IPS-NIHi11 (cell line): ENCODE measurements around the gene NECAP2.
"Not testable (repeated sequence)": the region's sequence is repeated elsewhere in the genome, so short reads cannot be mapped to it uniquely, and the experiment has no call there.

Experiments
- DNase-seq: peaks from one replicate; pipeline ENCODE4 v3.0.0; 2012; ENCODE audit warnings: mixed read lengths, low spot score

The NECAP2 gene

GRCh38 chr1:16498573-16499413 is 58.3 kb downstream of the NECAP2 start:
- peak; percentile 98 for DNase-seq

GRCh38 chr1:16500466-16500865 is 59.9 kb downstream of the NECAP2 start:
- DNase-seq: not testable (repeated sequence)

GRCh38 chr1:16500975-16501374 is 60.5 kb downstream of the NECAP2 start:
- not testable (repeated sequence) for DNase-seq

GRCh38 chr1:16501446-16501845 is 60.9 kb downstream of the NECAP2 start:
- DNase-seq: not testable (repeated sequence)

GRCh38 chr1:16503494-16503893 is 63.0 kb downstream of the NECAP2 start:
- no peak for DNase-seq

- not testable (repeated sequence) for DNase-seq
Observed at GRCh38 chr1:16505870-16506269, 65.3 kb downstream of the NECAP2 start.

- DNase-seq: not testable (repeated sequence)
Observed at GRCh38 chr1:16506364-16507136, 66.0 kb downstream of the NECAP2 start.

GRCh38 chr1:16508861-16509445 is 68.4 kb downstream of the NECAP2 start:
- DNase-seq: not testable (repeated sequence)
